K562 (cell line): ENCODE measurements around the gene GALNT5. TPM values are rescaled to one million over a fixed set of nuclear protein-coding genes. Genes with fewer than 3 reads are reported as not detected.

Experiments used
- ATAC-seq: fragments of 200-7000 bp; cut with Tn5 transposase; 3 replicates; pipeline ENCODE4 v1.9.1; 2020; ENCODE audit warnings: moderate library complexity
- BruUV-seq: library from RNA; stranded (reverse); fragments of 400-500 nt; replicated peaks from 2 replicates; lab custom pipeline; 2021; lab: Mats Ljungman, UMichigan
- CTCF ChIA-PET: fragments of 300-600 bp; formaldehyde crosslinking; extraction: SDS; loops from one replicate; lab custom pipeline; 2021; ENCODE audit warnings: low intra/inter-chr PET ratio; lab: Yijun Ruan, JAX
- POLR2A ChIA-PET: fragments of 300-600, 350-650 bp; sonication (Branson Sonifier 250); formaldehyde crosslinking; extraction: SDS; loops from one replicate; lab custom pipeline; 2021; ENCODE audit warnings: antibody characterized with exemption, inconsistent platforms; lab: Yijun Ruan, JAX
- DNase-seq, 4 experiments: peaks; one replicate each; pipeline versions ENCODE4 v3.0.0 to v3.0.0-alpha.2; 2011 to 2018; ENCODE audit warnings: low spot score in 3 of 4, mixed read lengths in 3 of 4; ENCODE audit errors: extremely low read depth in 1 of 4
- FAIRE-seq: peaks from 2 replicates; lab custom pipeline; 2011; peaks lifted over from hg19 to GRCh38; lab: Jason Lieb, UNC
- H2AFZ ChIP-seq: 2 replicates; pipeline ENCODE4 v1.6.0; 2011; ENCODE audit warnings: low read depth, low read length, control low read depth, inconsistent platforms
- H3K27ac ChIP-seq: fragments of 200-600 bp; 3 replicates; pipeline ENCODE4 v1.8.0; 2011; ENCODE audit warnings: low read depth, mild to moderate bottlenecking, control low read depth, inconsistent platforms, low read length, moderate library complexity, mixed read lengths; ENCODE audit errors: extremely low read depth
- H3K27me3 ChIP-seq, 2 experiments: fragments of 300-600 bp in 1 of 2; 2 replicates in 1 of 2; 3 replicates in 1 of 2; pipeline versions ENCODE4 v1.6.0 to v1.8.0; 2011; ENCODE audit warnings: inconsistent platforms in 2 of 2, low read length in 2 of 2, mild to moderate bottlenecking in 1 of 2, mixed read lengths in 1 of 2, moderate library complexity in 1 of 2; ENCODE audit not compliant: control insufficient read depth in 2 of 2, insufficient read depth in 2 of 2
- H3K36me3 ChIP-seq: fragments of 300-600 bp; 3 replicates; pipeline ENCODE4 v1.8.0; 2011; ENCODE audit warnings: mild to moderate bottlenecking, low read length, inconsistent platforms; ENCODE audit not compliant: control insufficient read depth, insufficient read depth
- H3K4me1 ChIP-seq, 2 experiments: fragments of 200-600 bp in 1 of 2; replicated peaks in 1 of 2; 2 replicates in 1 of 2; 3 replicates in 1 of 2; pipeline versions ENCODE4 v1.5.1 to v1.8.0; 2011; ENCODE audit warnings: inconsistent platforms in 2 of 2, low read length in 2 of 2, mild to moderate bottlenecking in 1 of 2, mixed read lengths in 1 of 2, moderate library complexity in 1 of 2; ENCODE audit not compliant: control insufficient read depth in 2 of 2, insufficient read depth in 2 of 2
- H3K4me2 ChIP-seq: 2 replicates; pipeline ENCODE4 v1.6.1; 2011; ENCODE audit warnings: low read length, control low read depth, inconsistent platforms, mixed read lengths; ENCODE audit not compliant: insufficient read depth
- H3K4me3 ChIP-seq: fragments of 200-600 bp; sonication (generic), shearing (Covaris generic); 2 replicates; pipeline ENCODE4 v1.5.1; 2016; ENCODE audit warnings: control low read depth, inconsistent platforms
- H3K79me2 ChIP-seq: fragments of 200-600 bp; 3 replicates; pipeline ENCODE4 v1.8.0; 2011; ENCODE audit warnings: low read length, inconsistent platforms; ENCODE audit not compliant: control insufficient read depth, insufficient read depth
- H3K9ac ChIP-seq, 2 experiments: 2 replicates each; pipeline versions ENCODE4 v1.6.0 to v1.6.1; 2011; ENCODE audit warnings: low read depth in 2 of 2, low read length in 2 of 2, control low read depth in 1 of 2, inconsistent platforms in 1 of 2, mild to moderate bottlenecking in 1 of 2, mixed read lengths in 1 of 2; ENCODE audit not compliant: insufficient read depth in 1 of 2
- H3K9me1 ChIP-seq: one replicate; pipeline ENCODE4 v1.6.0; 2011; ENCODE audit warnings: inconsistent platforms, mild to moderate bottlenecking, low read length, moderate library complexity; ENCODE audit not compliant: control insufficient read depth, insufficient read depth
- H3K9me3 ChIP-seq: replicated peaks from 2 replicates; pipeline ENCODE4 v1.5.1; 2011; ENCODE audit warnings: low read depth, low read length, inconsistent platforms; ENCODE audit not compliant: control insufficient read depth, insufficient read depth
- H4K20me1 ChIP-seq: replicated peaks from 2 replicates; pipeline ENCODE4 v1.6.1; 2011; ENCODE audit warnings: low read length, inconsistent platforms, mixed read lengths; ENCODE audit not compliant: control insufficient read depth, insufficient read depth
- BHLHE40 ChIP-seq: IDR thresholded peaks from 2 replicates; pipeline ENCODE4 v1.6.1; 2011; ENCODE audit warnings: low read length, improper control_type of control experiment
- CXXC5 ChIP-seq: fragments of 250-450 bp; sonication (Bioruptor Pico); IDR thresholded peaks from 2 replicates; pipeline ENCODE4 v1.8.0; 2022; ENCODE audit warnings: inconsistent platforms, mild to moderate bottlenecking, moderate library complexity
- GATAD2A ChIP-seq: fragments of 450-650 bp; IDR thresholded peaks from 2 replicates; pipeline ENCODE4 v1.6.1; 2017
- HIVEP1 ChIP-seq: fragments of 250-450 bp; sonication (Bioruptor Pico); IDR thresholded peaks from 2 replicates; pipeline ENCODE4 v1.4.0; 2020; ENCODE audit warnings: mild to moderate bottlenecking
- MEIS2 ChIP-seq: fragments of 450-650 bp; IDR thresholded peaks from 2 replicates; pipeline ENCODE4 v1.6.1; 2014; ENCODE audit warnings: mild to moderate bottlenecking; ENCODE audit not compliant: partially characterized antibody
- NEUROD1 ChIP-seq: fragments of 150-350 bp; IDR thresholded peaks from 2 replicates; pipeline ENCODE4 v1.6.1; 2014; ENCODE audit warnings: borderline replicate concordance, low read length, low read depth; ENCODE audit not compliant: partially characterized antibody
- PBX2 ChIP-seq, 2 experiments: IDR thresholded peaks in 1 of 2; conservative IDR thresholded peaks in 1 of 2; 2 replicates each; pipeline ENCODE4 v1.6.1; 2016; ENCODE audit warnings: low read depth in 2 of 2, mild to moderate bottlenecking in 1 of 2, missing compliant biosample characterization in 1 of 2, missing genetic modification characterization in 1 of 2, moderate library complexity in 1 of 2
- RERE ChIP-seq: sonication (generic); formaldehyde crosslinking; IDR thresholded peaks from 2 replicates; pipeline ENCODE4 v1.8.0; 2023; ENCODE audit warnings: missing genetic modification reagents, mild to moderate bottlenecking, borderline replicate concordance
- SMARCE1 ChIP-seq: fragments of 450-650 bp; IDR thresholded peaks from 2 replicates; pipeline ENCODE4 v1.7.1; 2016; ENCODE audit warnings: mild to moderate bottlenecking
- SOX6 ChIP-seq: fragments of 450-650 bp; IDR thresholded peaks from 2 replicates; pipeline ENCODE4 v1.6.1; 2014; ENCODE audit warnings: mild to moderate bottlenecking
- ZEB2 ChIP-seq: fragments of 450-650 bp; IDR thresholded peaks from 2 replicates; pipeline ENCODE4 v1.6.1; 2016
- ZNF398 ChIP-seq: fragments of 250-450 bp; sonication (Bioruptor Pico); IDR thresholded peaks from 2 replicates; pipeline ENCODE4 v1.8.0; 2021; ENCODE audit warnings: moderate library complexity, mild to moderate bottlenecking, inconsistent platforms
- ZNF780A ChIP-seq: fragments of 250-450 bp; sonication (Bioruptor Pico); IDR thresholded peaks from 2 replicates; pipeline ENCODE4 v1.5.0; 2021; ENCODE audit warnings: mild to moderate bottlenecking
- WGBS: fragments of 100-300 bp; shearing (Covaris generic); methylation state at CpG from one replicate; pipeline ENCODE4 v1.1.6; 2016; ENCODE audit warnings: low coverage, mixed read lengths; ENCODE audit not compliant: insufficient coverage; ENCODE audit errors: missing lambda C conversion rate; 5-methylcytosine and 5-hydroxymethylcytosine counted together
- in situ Hi-C: fragments of 300-500 bp; cut with MboI; formaldehyde crosslinking; loops from 4 replicates; pipeline ENCODE4 v1.15.0; 2018; ENCODE audit warnings: inconsistent platforms, mixed read lengths
- intact Hi-C: fragments of 100-400 bp; cut with micrococcal nuclease; formaldehyde crosslinking; loops from 2 replicates; pipeline ENCODE4 v1.14.2; 2022
- polyA plus RNA-seq, 8 experiments: library from polyadenylated mRNA; depleted of rRNA in 4 of 8; stranded (reverse) in 5 of 8; unstranded in 3 of 8; fragments of >200 nt; fragmentation: Nextera tagmentation in 2 of 8; fragmentation: Illumina TruSeq in 1 of 8; extraction: Ambion mirVana in 2 of 8; extraction: Trizol in 1 of 8; gene quantifications; 2 replicates each; pipeline versions ENCODE4 v1.2.1 to v1.2.3, GENCODE V29; 2011 to 2014; ENCODE audit warnings: inconsistent platforms in 1 of 8, missing spikeins in 1 of 8
- total RNA-seq, 7 experiments: library from RNA; depleted of rRNA in 6 of 7; stranded (reverse); fragments of >200 nt in 6 of 7; fragmentation: Illumina TruSeq in 2 of 7; extraction: Trizol in 2 of 7; gene quantifications; 2 replicates each; pipeline versions ENCODE4 v1.2.1 to v1.2.3, GENCODE V29; 2011 to 2021; ENCODE audit warnings: low replicate concordance in 1 of 7

Gene GALNT5
- total and polyA plus RNA-seq, 9 of the 15 experiments (the other 6 are each of a cell fraction or from before 2014, with no cell fraction given), result 21.6 to 73.0 (median 54.7) TPM

GRCh38 chr2:157265825-157266224, 8.3 kb downstream of the GALNT5 start:
- H3K4me2 ChIP-seq, result peak overlapping the region; percentile 64
- no peaks in the 10 kb centered on the region for H4K20me1 ChIP-seq
- H3K4me3 ChIP-seq, result no peak overlapping the region
- peaks cover 9 to 65% of the 10 kb centered on the region in 2 experiments for H3K4me1 ChIP-seq
- ChIA-PET POLR2A (interaction anchor here (0.7 to 1.6 kb wide), 3 partner anchors 10 to 49 kb away, joined by 3 to 4 read pairs (median 3); no protein-coding TSS in a partner anchor), CTCF (no interaction called here)
- no peak for DNase-seq
- H3K27me3 ChIP-seq, result no peaks in the 10 kb centered on the region
- in situ Hi-C loops (no loop called here), intact Hi-C loops (loop anchor here (2.0 kb wide), 1 partner anchor 37 kb away; no protein-coding TSS in a partner anchor)
- H3K9me1 ChIP-seq, result no peaks in the 10 kb centered on the region
- ATAC-seq, result no peak
- WGBS, result 49% methylated on average over 4 of the region's 4 CpGs
- BruUV-seq, result no TSS peak
- no peak for FAIRE-seq
- no peak overlapping the region for H2AFZ ChIP-seq
- peak overlapping the region in 1 of 2 experiments; percentile 92; a peak in 3 of 4 replicates for H3K9ac ChIP-seq
- H3K27ac ChIP-seq, result peak overlapping the region; percentile 94
- H3K36me3 ChIP-seq, result peaks cover 68% of the 10 kb centered on the region
- peaks cover 98% of the 10 kb centered on the region for H3K79me2 ChIP-seq
- no peaks in the 10 kb centered on the region for H3K9me3 ChIP-seq
- TF ChIP-seq MEIS2, result peak; percentile 48
- peak; percentile 53; the same call in 1 of the 2 replicates for TF ChIP-seq SOX6
- no peak for TF ChIP-seq ZNF398 (CRISPR knock-in tag)
- TF ChIP-seq NEUROD1, result no peak
- no peak for TF ChIP-seq HIVEP1
- TF ChIP-seq CXXC5 (CRISPR knock-in tag), result peak; percentile 34
- 0 out of 2 replicates have a peak, but pooled peaks have one; percentile 64 for TF ChIP-seq RERE (CRISPR knock-in tag)
- no peak for TF ChIP-seq ZNF780A (CRISPR knock-in tag)
- 0 out of 2 replicates have a peak, but pooled peaks have one; percentile 51 for TF ChIP-seq ZEB2
- 0 out of 2 replicates have a peak, but pooled peaks have one; percentile 49 for TF ChIP-seq BHLHE40
- no peak for TF ChIP-seq GATAD2A
- TF ChIP-seq SMARCE1, result no peak
- no peak for TF ChIP-seq PBX2 (CRISPR knock-in tag; IDR thresholded peaks at IDR 0.05; ENCODE audit: low read depth)
- 0 out of 2 replicates have a peak, but pooled peaks have one; percentile 19 for TF ChIP-seq PBX2 (tag; conservative IDR thresholded peaks at IDR 0.05; ENCODE audit: low read depth)
